Endothelial cell of umbilical vein (primary cell): ENCODE measurements around the gene EVC. TPM values are rescaled to one million over a fixed set of nuclear protein-coding genes. Genes with fewer than 3 reads are reported as not detected.

Experiments used
- BruUV-seq: library from RNA; stranded (reverse); fragments of 400-500 nt; replicated peaks from 2 replicates; lab custom pipeline; 2021; lab: Mats Ljungman, UMichigan
- CTCF ChIA-PET: fragments of 300-600, 350-600 bp; sonication (Branson Sonifier 250); formaldehyde crosslinking; loops from one replicate; lab custom pipeline; 2021; ENCODE audit warnings: antibody characterized with exemption, inconsistent platforms; lab: Charles Lee
- POLR2A ChIA-PET: fragments of 300-600, 350-600 bp; sonication (Branson Sonifier 250); formaldehyde crosslinking; loops from one replicate; lab custom pipeline; 2021; ENCODE audit warnings: antibody characterized with exemption, inconsistent platforms; lab: Charles Lee
- DNase-seq: peaks from one replicate; pipeline ENCODE4 v3.0.0-alpha.2; 2011; ENCODE audit warnings: low read depth, low spot score
- FAIRE-seq: peaks from 2 replicates; lab custom pipeline; 2011; peaks lifted over from hg19 to GRCh38; lab: Jason Lieb, UNC
- H2AFZ ChIP-seq: 2 replicates; pipeline ENCODE4 v1.6.0; 2012; ENCODE audit warnings: low read depth, low read length, control low read depth, inconsistent platforms
- H3K27ac ChIP-seq: 2 replicates; pipeline ENCODE4 v1.5.1; 2011; ENCODE audit warnings: low read depth, mild to moderate bottlenecking, control low read depth, low read length, moderate library complexity; ENCODE audit not compliant: insufficient read depth
- H3K27me3 ChIP-seq, 2 experiments: 2 replicates each; pipeline versions ENCODE4 v1.6.0 to v1.6.1; 2011; ENCODE audit warnings: low read length in 2 of 2, mixed read lengths in 1 of 2; ENCODE audit not compliant: control insufficient read depth in 2 of 2, insufficient read depth in 2 of 2
- H3K36me3 ChIP-seq, 2 experiments: 2 replicates in 1 of 2; 3 replicates in 1 of 2; pipeline ENCODE4 v1.5.1; 2011; ENCODE audit warnings: low read length in 2 of 2, mild to moderate bottlenecking in 1 of 2, moderate library complexity in 1 of 2; ENCODE audit not compliant: control insufficient read depth in 2 of 2, insufficient read depth in 2 of 2; ENCODE audit errors: extremely low read depth in 1 of 2
- H3K4me1 ChIP-seq: 3 replicates; pipeline ENCODE4 v1.5.1; 2011; ENCODE audit warnings: mild to moderate bottlenecking, low read length; ENCODE audit not compliant: control insufficient read depth, insufficient read depth; ENCODE audit errors: extremely low read depth
- H3K4me2 ChIP-seq: 2 replicates; pipeline ENCODE4 v1.6.1; 2011; ENCODE audit warnings: low read length, control low read depth, mixed read lengths; ENCODE audit not compliant: insufficient read depth
- H3K4me3 ChIP-seq, 3 experiments: fragments of 200-600 bp in 1 of 3; sonication (generic), shearing (Covaris generic) in 1 of 3; replicated peaks in 1 of 3; 2 replicates each; pipeline ENCODE4 v1.5.1; 2011 to 2016; ENCODE audit warnings: control low read depth in 3 of 3, low read length in 3 of 3, mild to moderate bottlenecking in 2 of 3, inconsistent platforms in 1 of 3, low read depth in 1 of 3, moderate library complexity in 1 of 3; ENCODE audit not compliant: insufficient read depth in 1 of 3
- H3K79me2 ChIP-seq: 2 replicates; pipeline ENCODE4 v1.6.0; 2012; ENCODE audit warnings: low read length, inconsistent platforms; ENCODE audit not compliant: control insufficient read depth, insufficient read depth
- H3K9ac ChIP-seq: replicated peaks from 2 replicates; pipeline ENCODE3; 2011; ENCODE audit warnings: low read length, control low read depth; ENCODE audit not compliant: insufficient read depth; ENCODE audit errors: extremely low read depth
- H3K9me1 ChIP-seq: replicated peaks from 3 replicates; pipeline ENCODE4 v1.6.0; 2011; ENCODE audit warnings: mild to moderate bottlenecking, low read length; ENCODE audit not compliant: control insufficient read depth, insufficient read depth; ENCODE audit errors: extremely low read depth
- H3K9me3 ChIP-seq: replicated peaks from 2 replicates; pipeline ENCODE4 v1.5.1; 2012; ENCODE audit warnings: low read length, inconsistent platforms; ENCODE audit not compliant: control insufficient read depth, insufficient read depth
- H4K20me1 ChIP-seq: replicated peaks from 2 replicates; pipeline ENCODE3; 2011; ENCODE audit warnings: mild to moderate bottlenecking, low read length; ENCODE audit not compliant: control insufficient read depth, insufficient read depth; ENCODE audit errors: extremely low read depth
- CTCF ChIP-seq, 2 donors: IDR thresholded peaks; 1 replicate in 1 of 2; 2 replicates in 1 of 2; pipeline ENCODE4 v1.5.1; 2011; ENCODE audit warnings: low read length in 2 of 2, mild to moderate bottlenecking in 2 of 2, moderate library complexity in 2 of 2, control low read depth in 1 of 2, inconsistent platforms in 1 of 2, low read depth in 1 of 2; ENCODE audit not compliant: insufficient read depth in 1 of 2; ENCODE audit errors: extremely low read depth in 1 of 2
- EZH2 ChIP-seq: IDR thresholded peaks from 2 replicates; pipeline ENCODE4 v1.6.1; 2012; ENCODE audit warnings: borderline replicate concordance, low read depth, mild to moderate bottlenecking, moderate library complexity, low read length, inconsistent platforms; ENCODE audit not compliant: severe bottlenecking
- FOS ChIP-seq: IDR thresholded peaks from 2 replicates; pipeline ENCODE4 v1.6.1; 2011; ENCODE audit warnings: mild to moderate bottlenecking, low read length, moderate library complexity, borderline replicate concordance; ENCODE audit not compliant: insufficient read depth
- GATA2 ChIP-seq: IDR thresholded peaks from 2 replicates; pipeline ENCODE4 v1.7.0; 2011; ENCODE audit warnings: low read depth, mild to moderate bottlenecking, moderate library complexity, mixed read lengths, low read length; ENCODE audit not compliant: insufficient read length, insufficient read depth
- JUN ChIP-seq: IDR thresholded peaks from 2 replicates; pipeline ENCODE4 v1.6.1; 2011; ENCODE audit warnings: borderline replicate concordance, low read depth; ENCODE audit not compliant: insufficient read length, insufficient read depth
- MAX ChIP-seq: IDR thresholded peaks from 2 replicates; pipeline ENCODE4 v1.6.1; 2011; ENCODE audit not compliant: insufficient read depth, insufficient read length
- dilution Hi-C: fragments of 300-500 bp; cut with MboI; formaldehyde crosslinking; loops from one replicate; pipeline ENCODE4 v1.15.0; 2019; ENCODE audit warnings: low sequenced_read_pairs; ENCODE audit not compliant: extremely low pct_ligation_motif_present
- intact Hi-C: fragments of 100-400 bp; cut with micrococcal nuclease; formaldehyde crosslinking; loops from one replicate; pipeline ENCODE4 v1.10.0; 2022
- polyA plus RNA-seq, 4 experiments: library from polyadenylated mRNA; depleted of rRNA in 3 of 4; stranded (reverse) in 3 of 4; unstranded in 1 of 4; fragments of >200 nt; gene quantifications; 2 replicates each; pipeline versions ENCODE4 v1.2.1 to v1.2.3, GENCODE V29; 2011 to 2012; ENCODE audit warnings: missing spikeins in 1 of 4
- total RNA-seq: library from RNA; stranded (reverse); gene quantifications from 2 replicates; pipeline ENCODE4 v1.2.3, GENCODE V29; 2021

Gene EVC
- total and polyA plus RNA-seq, 2 donors (not counting 3 experiments of a cell fraction or from before 2014, with no cell fraction given): 6.3 to 31.6 TPM

GRCh38 chr4:5790546-5790857, 79.5 kb downstream of the EVC start:
- ChIA-PET POLR2A (no interaction called here), CTCF (interaction anchor here (0.6 to 2.0 kb wide), 10 partner anchors 9 to 740 kb away, joined by 3 to 8 read pairs (median 5); partner anchors contain the start of genes EVC and EVC2)
- Histone ChIP-seq H3K4me2 (no peak overlapping the region), H3K4me1 (no peaks in the 10 kb centered on the region), H3K4me3 (no peak overlapping the region), H3K9me3 (no peaks in the 10 kb centered on the region), H3K79me2 (no peaks in the 10 kb centered on the region), H4K20me1 (no peaks in the 10 kb centered on the region), H3K27ac (no peak overlapping the region), H3K27me3 (no peaks in the 10 kb centered on the region), H2AFZ (no peak overlapping the region), H3K9me1 (no peaks in the 10 kb centered on the region), H3K9ac (no peak overlapping the region), H3K36me3 (peaks cover 4 to 5% of the 10 kb centered on the region in 2 experiments)
- no TSS peak for BruUV-seq
- FAIRE-seq: no peak
- no peak for TF ChIP-seq MAX
- TF ChIP-seq GATA2: no peak
- no peak for TF ChIP-seq FOS
- TF ChIP-seq EZH2: no peak
- TF ChIP-seq JUN: no peak
- no peak for TF ChIP-seq CTCF (IDR thresholded peaks at IDR 0.05; ENCODE audit: extremely low read depth in 1 of 2, insufficient read depth in 1 of 2, low read depth in 1 of 2, low read length in 2 of 2)
- DNase-seq: no peak
- intact Hi-C loops: loop anchor here (1.0 to 10.0 kb wide), 6 partner anchors 80 to 795 kb away; partner anchors contain the start of gene EVC
- dilution Hi-C loops: no loop called here
